Cortex of kidney (tissue), 1 donor: ENCODE data around the gene NFATC1.

Experiments used
- DNase-seq: peaks from one replicate; lab custom pipeline; 2025; lab: John Stamatoyannopoulos, UW

The NFATC1 gene

GRCh38 chr18:79458131-79458838 is 62.6 kb downstream of the NFATC1 start:
- DNase-seq, result no peak

GRCh38 chr18:79458917-79459803 is 63.4 kb downstream of the NFATC1 start:
- no peak for DNase-seq

GRCh38 chr18:79459946-79460480 is 64.3 kb downstream of the NFATC1 start:
- DNase-seq, result no peak

- no peak for DNase-seq
These were observed 65.0 kb downstream of the NFATC1 start for GRCh38 chr18:79460481-79461300.

GRCh38 chr18:79461627-79462026 is 65.9 kb downstream of the NFATC1 start:
- no peak for DNase-seq

- no peak for DNase-seq
These were observed 67.8 kb downstream of the NFATC1 start for GRCh38 chr18:79463424-79463960.

GRCh38 chr18:79465392-79465991 is 69.8 kb downstream of the NFATC1 start:
- DNase-seq, result no peak

GRCh38 chr18:79466591-79466990 is 70.9 kb downstream of the NFATC1 start:
- DNase-seq, result no peak

- DNase-seq, result no peak
These were observed 71.4 kb downstream of the NFATC1 start for GRCh38 chr18:79467126-79467525.

GRCh38 chr18:79468119-79468789 is 72.5 kb downstream of the NFATC1 start:
- DNase-seq, result no peak

- no peak for DNase-seq
These were observed 73.6 kb downstream of the NFATC1 start for GRCh38 chr18:79469309-79469708.

GRCh38 chr18:79469751-79470505 is 74.2 kb downstream of the NFATC1 start:
- DNase-seq, result no peak

GRCh38 chr18:79470547-79470946 is 74.8 kb downstream of the NFATC1 start:
- DNase-seq, result no peak

GRCh38 chr18:79471046-79471445 is 75.3 kb downstream of the NFATC1 start:
- DNase-seq, result no peak

GRCh38 chr18:79471597-79471996 is 75.9 kb downstream of the NFATC1 start:
- no peak for DNase-seq

GRCh38 chr18:79472176-79472575 is 76.4 kb downstream of the NFATC1 start:
- no peak for DNase-seq

- no peak for DNase-seq
These were observed 77.2 kb downstream of the NFATC1 start for GRCh38 chr18:79472946-79473345.

GRCh38 chr18:79476031-79476917 is 80.5 kb downstream of the NFATC1 start:
- DNase-seq, result no peak
